22Rv1 (cell line): ENCODE results near the gene CLSTN3.

ENCODE experiments used
- ZFX ChIP-seq: fragments of 450-650 bp; IDR thresholded peaks from 2 replicates; pipeline ENCODE4 v1.6.1; 2017; ENCODE audit warnings: antibody characterized with exemption, borderline replicate concordance
- TF ChIP-seq, protein P1 (sequence below): fragments of 450-650 bp; IDR thresholded peaks from 2 replicates; pipeline ENCODE4 v1.5.1; 2017; ENCODE audit warnings: mild to moderate bottlenecking

DNA sequence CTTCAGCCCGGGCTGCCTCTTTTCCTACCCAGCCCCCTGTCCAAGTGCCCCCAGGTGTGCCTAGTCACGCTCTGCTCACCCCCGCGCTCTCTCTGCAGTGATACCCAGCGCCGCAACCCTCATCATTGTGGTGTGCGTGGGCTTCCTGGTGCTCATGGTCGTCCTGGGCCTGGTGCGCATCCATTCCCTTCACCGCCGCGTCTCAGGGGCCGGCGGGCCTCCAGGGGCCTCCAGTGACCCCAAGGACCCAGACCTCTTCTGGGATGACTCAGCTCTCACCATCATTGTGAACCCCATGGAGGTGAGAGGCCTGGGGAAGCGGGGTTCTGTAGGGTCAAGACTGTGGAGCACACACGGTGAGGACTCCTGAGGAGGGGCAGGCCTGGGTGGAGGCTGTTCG is 27.2 kb downstream of the CLSTN3 start:
- TF ChIP-seq, protein P1, sequence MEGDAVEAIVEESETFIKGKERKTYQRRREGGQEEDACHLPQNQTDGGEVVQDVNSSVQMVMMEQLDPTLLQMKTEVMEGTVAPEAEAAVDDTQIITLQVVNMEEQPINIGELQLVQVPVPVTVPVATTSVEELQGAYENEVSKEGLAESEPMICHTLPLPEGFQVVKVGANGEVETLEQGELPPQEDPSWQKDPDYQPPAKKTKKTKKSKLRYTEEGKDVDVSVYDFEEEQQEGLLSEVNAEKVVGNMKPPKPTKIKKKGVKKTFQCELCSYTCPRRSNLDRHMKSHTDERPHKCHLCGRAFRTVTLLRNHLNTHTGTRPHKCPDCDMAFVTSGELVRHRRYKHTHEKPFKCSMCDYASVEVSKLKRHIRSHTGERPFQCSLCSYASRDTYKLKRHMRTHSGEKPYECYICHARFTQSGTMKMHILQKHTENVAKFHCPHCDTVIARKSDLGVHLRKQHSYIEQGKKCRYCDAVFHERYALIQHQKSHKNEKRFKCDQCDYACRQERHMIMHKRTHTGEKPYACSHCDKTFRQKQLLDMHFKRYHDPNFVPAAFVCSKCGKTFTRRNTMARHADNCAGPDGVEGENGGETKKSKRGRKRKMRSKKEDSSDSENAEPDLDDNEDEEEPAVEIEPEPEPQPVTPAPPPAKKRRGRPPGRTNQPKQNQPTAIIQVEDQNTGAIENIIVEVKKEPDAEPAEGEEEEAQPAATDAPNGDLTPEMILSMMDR = no peak
- no peak for TF ChIP-seq ZFX
